Measurements from ENCODE around the gene NEB. TPM values are rescaled to one million over a fixed set of nuclear protein-coding genes. Genes with fewer than 3 reads are reported as not detected.

The NEB gene
- polyA plus RNA-seq, 1 of the 3 experiments (the other 2 are of a cell fraction), result 0.02 TPM

- CTCF ChIA-PET, result no interaction called here
- no peaks in the 10 kb centered on the region for H3F3A ChIP-seq (replicated peaks; ENCODE audit: insufficient read depth)
- 0 out of 2 replicates have a peak, but pooled peaks cover 2% of the 10 kb centered on the region for H3K9me2 ChIP-seq
- TF ChIP-seq CTCF (IDR thresholded peaks at IDR 0.05), result no peak
- no peak for TF ChIP-seq YY1 (IDR thresholded peaks at IDR 0.05; ENCODE audit: low read depth)
- no peak for TF ChIP-seq REST (IDR thresholded peaks at IDR 0.05; ENCODE audit: low read depth, low read length)
- no peak for TF ChIP-seq NRF1 (IDR thresholded peaks at IDR 0.05; ENCODE audit: low read depth, low read length)
- TF ChIP-seq GABPA (IDR thresholded peaks at IDR 0.05; ENCODE audit: low read depth), result no peak
- TF ChIP-seq RFX5 (IDR thresholded peaks at IDR 0.05; ENCODE audit: low read length), result no peak
- TF ChIP-seq JUND (IDR thresholded peaks at IDR 0.05), result no peak
- TF ChIP-seq USF1 (IDR thresholded peaks at IDR 0.05; ENCODE audit: borderline replicate concordance, low read depth), result no peak
- no peak for TF ChIP-seq USF2 (IDR thresholded peaks at IDR 0.05; ENCODE audit: borderline replicate concordance, low read depth, low read length)
- TF ChIP-seq TCF12 (IDR thresholded peaks at IDR 0.05), result no peak
- TF ChIP-seq TEAD4 (IDR thresholded peaks at IDR 0.05; ENCODE audit: borderline replicate concordance, insufficient read depth), result no peak
- peaks cover 0 to 2% of the 10 kb centered on the region in 2 experiments for H3K36me3 ChIP-seq (replicated peaks in 1 of 2; ENCODE audit: control insufficient read depth in 1 of 2, insufficient read depth in 2 of 2, low read length in 1 of 2)
- DNase-seq, result no peak
- 96% methylated on average over 3 of the region's 3 CpGs for WGBS (ENCODE audit: low lambda C conversion rate)
- no peak overlapping the region for H3K4me3 ChIP-seq (ENCODE audit: low read depth in 2 of 2, low read length in 1 of 2)
- H3K9me3 ChIP-seq, result no peaks in the 10 kb centered on the region
- H3K4me1 ChIP-seq (ENCODE audit: control insufficient read depth in 1 of 2, insufficient read depth in 2 of 2, low read depth in 1 of 2, low read length in 1 of 2), result no peaks in the 10 kb centered on the region
- no peaks in the 10 kb centered on the region for H3K27me3 ChIP-seq (ENCODE audit: insufficient read depth)
- H2AFZ ChIP-seq (ENCODE audit: low read depth), result no peak overlapping the region
- no peak overlapping the region for H3K27ac ChIP-seq (ENCODE audit: low read depth in 2 of 2, low read length in 1 of 2)
- H3K79me2 ChIP-seq (ENCODE audit: insufficient read depth), result no peaks in the 10 kb centered on the region
- H3K9ac ChIP-seq, result no peak overlapping the region
- no peak overlapping the region for H3K4me2 ChIP-seq
- no peaks in the 10 kb centered on the region for H4K20me1 ChIP-seq (ENCODE audit: insufficient read depth)
- POLR2A ChIA-PET, result no interaction called here
These were observed 225.8 kb downstream of the NEB start for GRCh38 chr2:151508519-151508918.

Data from SK-N-SH (cell line).